HG02884 (cell line): ENCODE data around the gene PRSS16.
"Not testable (repeated sequence)": the region's sequence is repeated elsewhere in the genome, so short reads cannot be mapped to it uniquely, and the experiment has no call there.

Experiments
- ATAC-seq: cut with Tn5 transposase; IDR thresholded peaks from one replicate; pipeline ENCODE4 v1.9.1; 2021; ENCODE audit warnings: mild to moderate bottlenecking, moderate library complexity; ENCODE audit not compliant: unreplicated experiment

PRSS16 gene, protein sequence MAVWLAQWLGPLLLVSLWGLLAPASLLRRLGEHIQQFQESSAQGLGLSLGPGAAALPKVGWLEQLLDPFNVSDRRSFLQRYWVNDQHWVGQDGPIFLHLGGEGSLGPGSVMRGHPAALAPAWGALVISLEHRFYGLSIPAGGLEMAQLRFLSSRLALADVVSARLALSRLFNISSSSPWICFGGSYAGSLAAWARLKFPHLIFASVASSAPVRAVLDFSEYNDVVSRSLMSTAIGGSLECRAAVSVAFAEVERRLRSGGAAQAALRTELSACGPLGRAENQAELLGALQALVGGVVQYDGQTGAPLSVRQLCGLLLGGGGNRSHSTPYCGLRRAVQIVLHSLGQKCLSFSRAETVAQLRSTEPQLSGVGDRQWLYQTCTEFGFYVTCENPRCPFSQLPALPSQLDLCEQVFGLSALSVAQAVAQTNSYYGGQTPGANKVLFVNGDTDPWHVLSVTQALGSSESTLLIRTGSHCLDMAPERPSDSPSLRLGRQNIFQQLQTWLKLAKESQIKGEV

DNA sequence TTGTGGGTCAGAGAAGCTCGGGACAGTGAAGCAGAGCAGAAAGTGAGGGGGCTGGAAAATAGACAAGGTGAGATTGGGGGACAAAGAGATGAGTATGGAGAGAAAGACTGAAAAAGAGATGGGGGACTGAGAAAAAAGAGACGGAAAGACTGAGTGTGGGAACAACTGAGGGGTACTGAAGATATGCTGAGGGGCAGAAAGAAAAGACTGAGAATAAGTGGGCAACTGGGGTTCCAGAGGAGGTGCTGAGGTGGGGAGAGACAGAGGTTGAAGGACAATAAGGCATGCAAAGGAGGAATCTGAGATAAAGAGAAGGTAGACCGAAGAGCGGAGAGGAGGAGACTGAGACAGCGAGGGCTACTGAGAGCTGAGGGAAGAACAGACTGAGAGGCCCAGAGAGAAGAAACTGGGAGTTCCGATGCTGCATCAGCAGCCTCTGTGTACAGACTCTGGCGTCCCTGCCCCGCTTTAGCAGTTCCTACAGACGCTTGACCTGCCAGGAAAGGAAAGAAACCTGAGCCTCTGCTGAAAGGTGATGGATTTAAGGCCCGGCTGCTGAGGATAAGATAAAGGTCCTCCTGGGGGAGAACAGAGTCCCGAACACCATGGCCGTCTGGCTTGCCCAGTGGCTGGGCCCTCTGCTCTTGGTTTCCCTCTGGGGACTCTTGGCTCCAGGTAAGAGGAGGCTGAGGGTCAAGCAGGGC is at the start of gene PRSS16:
PRSS16 (plus strand) TSS at position 569 of the 704 bp plus-strand sequence; CDS start at position 606, 37 bp downstream.
- ATAC-seq, result no peak

DNA sequence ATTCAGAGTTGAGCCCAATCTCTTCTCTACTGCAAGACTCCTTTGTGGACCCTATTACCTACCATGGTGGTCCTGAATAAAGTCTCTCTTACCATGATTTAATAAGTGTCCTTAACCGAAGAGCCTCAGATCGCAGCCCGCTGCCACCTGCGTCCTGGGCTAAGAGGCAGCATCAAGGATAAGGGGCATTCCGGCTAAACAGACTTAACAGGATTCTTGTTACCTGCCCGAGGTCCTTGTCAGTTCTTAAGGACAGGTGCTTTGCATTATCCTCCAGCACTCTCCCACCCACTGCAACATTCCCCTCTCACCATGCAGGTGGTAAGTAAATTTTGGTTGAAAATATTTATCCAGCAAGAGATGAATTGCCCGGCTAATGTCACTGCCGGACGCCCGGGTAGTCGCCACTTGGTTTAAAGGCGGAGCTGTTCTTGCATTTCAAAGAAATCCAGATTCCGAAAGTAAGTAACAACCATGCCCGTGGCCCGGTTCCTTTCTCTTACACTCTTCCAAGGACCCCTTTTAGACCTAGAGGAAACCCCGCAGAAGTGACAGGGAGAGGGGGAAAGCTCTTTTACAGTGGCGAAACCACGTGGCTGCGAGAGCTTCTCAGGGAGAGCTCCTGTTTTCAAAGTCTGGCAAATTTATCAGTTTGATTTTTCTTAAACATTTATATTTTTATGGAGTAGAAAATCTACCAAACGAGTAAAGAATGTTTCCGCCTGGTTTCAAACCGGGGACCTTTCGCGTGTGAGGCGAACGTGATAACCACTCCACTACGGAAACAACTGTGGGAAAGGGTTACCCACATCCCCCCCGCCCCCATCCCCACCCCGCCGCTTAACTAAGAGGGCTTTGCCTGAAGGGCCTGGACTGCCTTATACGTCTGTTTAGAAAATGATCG is 41.9 kb upstream of the PRSS16 start:
- ATAC-seq, result no peak

DNA sequence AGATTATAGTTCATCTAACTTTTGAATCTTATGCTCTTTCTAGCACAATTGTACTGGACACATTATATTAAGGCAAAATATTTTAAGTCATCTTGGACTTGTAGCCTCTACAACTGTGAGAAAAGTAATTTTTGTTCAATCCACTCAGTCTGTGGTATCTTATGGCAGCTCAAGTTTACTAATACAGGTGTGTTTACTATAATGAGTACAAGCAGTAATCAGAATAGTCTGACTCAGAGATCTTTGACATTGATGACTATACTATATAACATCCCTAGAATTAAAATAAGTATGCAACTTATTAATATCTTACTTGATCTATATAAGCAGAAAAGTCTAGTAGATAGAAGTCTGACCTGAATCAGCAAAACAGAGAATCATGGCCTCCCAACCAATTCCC is 40.7 kb upstream of the PRSS16 start:
- ATAC-seq, result no peak

DNA sequence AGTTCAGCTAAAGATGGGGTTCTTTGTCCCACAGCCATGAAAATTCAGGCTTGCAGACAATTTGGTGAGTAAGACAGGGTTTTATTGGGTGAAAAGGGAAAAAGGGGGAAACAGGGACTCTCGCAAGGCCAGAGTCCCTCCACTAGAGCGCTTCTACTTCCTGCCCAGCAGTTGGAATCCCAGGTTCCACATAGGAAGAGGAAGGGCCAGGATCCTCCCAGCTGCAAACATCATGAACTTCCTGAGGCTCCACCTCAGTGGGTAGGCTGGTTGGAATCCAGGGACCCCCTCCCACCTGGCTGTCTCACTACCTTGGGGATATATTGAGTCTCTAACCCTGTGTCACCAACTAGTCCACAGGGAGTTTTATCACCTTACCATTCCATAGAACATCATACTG is 39.5 kb upstream of the PRSS16 start:
- ATAC-seq, result no peak

DNA sequence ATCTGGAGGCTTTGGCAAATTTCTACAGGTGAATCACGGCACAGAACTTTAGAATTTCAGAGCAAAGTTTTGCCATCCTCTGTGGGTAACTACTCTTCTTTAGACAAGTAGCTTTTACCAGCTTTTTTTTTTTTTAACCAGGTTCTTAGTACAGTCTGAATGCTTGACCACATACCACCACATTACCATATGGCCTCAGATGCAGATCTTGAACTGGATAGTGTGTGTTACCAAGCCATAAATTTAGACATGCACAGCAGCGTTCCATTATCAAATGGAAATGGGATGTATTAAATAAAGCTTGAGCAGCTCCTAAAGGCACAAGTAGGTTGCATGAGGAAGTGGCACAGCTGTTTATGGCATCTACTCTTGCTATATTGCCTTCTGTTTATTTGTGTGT is 38.3 kb upstream of the PRSS16 start:
- no peak for ATAC-seq

DNA sequence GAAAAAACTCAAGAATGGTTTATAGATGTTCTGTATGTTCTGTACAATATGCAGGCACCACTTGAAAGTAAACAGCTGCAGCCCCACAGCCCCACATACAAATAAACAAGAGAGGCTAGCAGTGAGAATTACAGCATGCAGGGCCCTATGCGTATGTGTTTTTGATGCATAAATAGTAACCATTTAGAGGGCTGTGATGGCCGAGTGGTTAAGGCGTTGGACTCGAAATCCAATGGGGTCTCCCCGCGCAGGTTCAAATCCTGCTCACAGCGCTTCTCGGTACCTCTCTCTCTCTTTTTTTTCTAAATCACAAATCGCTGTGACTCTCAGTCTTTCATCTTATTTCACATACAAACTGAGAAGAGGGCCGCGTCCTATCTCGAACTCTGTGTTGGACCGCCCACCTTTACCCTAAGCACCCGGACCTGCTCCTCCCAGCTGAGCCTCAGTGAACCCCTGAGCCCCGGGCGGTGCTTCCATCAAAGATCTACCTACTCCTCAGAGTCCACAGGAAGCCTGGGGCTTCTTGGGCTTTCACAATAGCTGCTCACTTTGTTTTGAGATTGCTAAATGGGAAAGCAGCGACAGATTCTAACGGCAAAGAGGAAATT is 37.7 kb upstream of the PRSS16 start:
- no peak for ATAC-seq

DNA sequence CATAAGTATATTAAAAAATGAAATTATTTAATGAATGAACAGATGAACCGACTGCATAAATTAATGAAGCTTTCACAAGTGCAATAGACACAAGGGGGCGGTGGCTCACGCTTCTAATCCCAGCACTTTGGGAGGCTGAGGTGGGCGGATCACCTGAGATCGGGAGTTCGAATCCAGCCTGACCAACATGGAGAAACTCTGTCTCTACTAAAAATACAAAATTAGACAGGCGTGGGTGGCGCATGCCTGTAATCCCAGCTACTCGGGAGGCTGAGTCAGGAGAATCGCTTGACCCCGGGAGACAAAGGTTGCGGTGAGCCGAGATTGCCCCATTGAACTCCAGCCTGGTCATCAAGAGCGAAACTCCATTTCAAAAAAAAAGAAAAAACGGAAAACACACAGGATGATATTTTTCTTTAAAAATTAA is 34.4 kb upstream of the PRSS16 start:
- not testable (repeated sequence) for ATAC-seq

DNA sequence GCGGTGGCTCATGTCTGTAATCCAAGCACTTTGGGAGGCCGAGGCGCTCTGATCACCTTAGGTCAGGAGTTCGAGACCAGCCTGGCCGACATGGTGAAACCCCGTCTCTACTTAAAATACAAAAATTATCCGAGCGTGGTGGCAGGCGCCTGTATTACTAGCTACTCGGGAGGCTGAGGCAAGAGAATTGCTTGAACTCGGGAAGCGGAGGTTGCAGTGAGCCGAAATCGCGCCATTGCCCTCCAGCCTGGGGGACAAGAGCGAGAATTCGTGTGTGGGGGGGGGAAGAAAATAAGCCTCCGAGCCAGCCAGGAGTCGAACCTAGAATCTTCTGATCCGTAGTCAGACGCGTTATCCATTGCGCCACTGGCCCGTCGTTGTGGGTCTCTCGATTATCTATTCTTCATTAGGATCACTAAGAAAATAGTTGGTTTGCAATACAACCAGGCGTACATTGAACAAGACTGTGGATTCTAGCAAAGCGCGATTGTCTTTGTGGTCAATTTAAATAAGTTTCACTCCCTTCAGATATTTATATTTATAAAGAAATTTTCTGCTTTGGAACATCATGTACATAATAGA is 33.9 kb upstream of the PRSS16 start:
- ATAC-seq, result no peak

DNA sequence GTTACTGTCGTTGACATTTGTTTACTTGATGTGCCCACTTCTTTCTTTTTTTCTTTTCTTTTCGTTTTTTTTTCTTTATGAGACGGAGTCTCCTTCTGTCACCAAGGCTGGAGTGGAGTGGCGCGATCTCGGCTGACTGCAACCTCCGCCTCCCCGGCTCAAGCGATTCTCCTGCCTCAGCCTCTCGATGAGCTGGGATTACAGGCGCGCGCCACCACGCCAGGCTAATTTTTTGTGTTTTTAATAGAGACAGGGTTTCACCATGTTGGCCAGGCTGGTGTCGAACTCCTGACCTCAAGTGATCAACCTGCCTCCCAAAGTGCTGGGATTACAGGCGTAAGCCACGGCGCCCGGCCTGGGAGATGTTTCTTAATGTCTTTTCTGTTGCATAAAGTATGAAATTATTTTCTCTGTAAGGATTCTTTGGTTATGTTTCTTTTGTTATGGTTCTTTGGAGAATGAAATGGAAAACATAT is 33.3 kb upstream of the PRSS16 start:
- ATAC-seq, result no peak

DNA sequence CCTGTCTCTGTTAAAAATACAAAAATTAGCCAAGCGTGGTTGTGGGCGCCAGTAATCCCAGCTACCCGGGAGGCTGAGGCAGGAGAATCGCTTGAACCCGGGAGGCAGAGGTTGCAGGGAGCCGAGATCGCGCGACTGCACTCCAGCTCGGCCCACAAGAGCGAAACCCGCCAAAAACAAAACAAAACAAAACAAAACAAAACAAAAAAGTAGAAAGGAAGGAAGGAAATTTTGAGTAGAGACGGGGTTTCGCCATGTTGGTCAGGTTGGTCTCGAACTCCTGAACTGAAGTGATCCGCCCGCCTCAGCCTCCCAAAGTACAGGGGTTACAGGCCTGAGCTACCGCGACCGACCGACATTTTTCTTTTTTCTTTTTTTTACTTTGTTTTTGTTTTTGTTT is 30.6 kb upstream of the PRSS16 start:
- ATAC-seq, result no peak

DNA sequence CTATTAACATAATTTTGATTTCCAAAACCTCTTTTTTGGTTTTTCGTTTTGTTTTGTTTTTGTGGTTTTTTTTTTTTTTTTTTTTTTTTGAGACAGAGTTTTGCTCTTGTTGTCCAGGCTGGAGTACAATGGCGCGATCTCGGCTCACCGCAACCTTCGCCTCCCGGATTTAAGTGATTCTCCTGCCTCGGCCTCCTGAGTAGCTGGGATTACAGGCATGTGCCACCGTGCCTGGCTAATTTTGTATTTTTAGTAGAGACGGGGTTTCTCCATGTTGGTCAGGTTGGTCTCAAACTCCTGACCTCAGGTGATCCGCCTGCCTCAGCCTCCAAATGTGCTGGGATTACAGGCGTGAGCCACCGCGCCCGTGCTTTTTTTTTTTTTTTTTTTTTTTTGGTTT is 24.5 kb upstream of the PRSS16 start:
- not testable (repeated sequence) for ATAC-seq

DNA sequence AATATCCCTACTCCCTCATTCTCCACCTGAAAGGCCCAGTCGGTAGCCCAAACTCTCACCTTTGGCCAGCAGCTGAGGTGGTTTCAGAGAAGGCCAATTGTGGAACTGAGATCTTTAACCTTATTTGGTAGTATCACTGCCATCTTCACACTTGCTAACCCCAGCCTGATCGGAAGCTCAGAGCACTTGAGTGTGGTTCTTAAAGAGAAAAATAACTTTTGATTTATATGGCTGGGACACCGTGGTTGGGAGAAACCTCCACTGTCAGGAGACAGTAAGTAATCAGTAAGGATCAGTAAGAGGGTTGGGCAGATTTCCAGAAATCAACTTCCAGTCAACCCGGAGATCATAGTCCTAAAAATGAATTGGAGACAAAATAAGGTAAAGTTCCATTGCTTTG is 22.8 kb upstream of the PRSS16 start:
- no peak for ATAC-seq

DNA sequence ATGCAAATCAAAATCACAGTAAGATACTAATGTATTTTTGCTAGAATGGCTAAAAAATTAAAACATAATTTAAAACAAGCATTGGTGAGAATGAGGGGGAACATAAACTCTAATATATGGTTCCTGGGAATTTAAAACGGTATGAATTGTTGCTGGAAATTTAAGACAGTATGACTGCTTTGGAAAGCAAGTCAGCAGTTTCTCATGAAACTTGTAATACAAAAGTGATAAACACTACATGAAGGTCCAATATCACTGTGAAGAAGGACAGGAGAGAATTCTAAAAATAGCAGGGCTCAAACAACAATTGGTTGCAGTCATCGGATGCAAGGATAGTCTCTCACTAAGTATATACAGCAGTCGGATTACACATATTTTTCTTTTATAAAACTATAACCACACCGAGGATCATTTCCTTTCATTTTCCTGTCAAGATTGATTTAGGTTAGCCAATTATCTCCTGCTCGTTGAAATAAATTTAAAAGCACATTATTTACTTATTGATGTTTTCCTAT is 18.5 kb upstream of the PRSS16 start:
- ATAC-seq, result no peak

DNA sequence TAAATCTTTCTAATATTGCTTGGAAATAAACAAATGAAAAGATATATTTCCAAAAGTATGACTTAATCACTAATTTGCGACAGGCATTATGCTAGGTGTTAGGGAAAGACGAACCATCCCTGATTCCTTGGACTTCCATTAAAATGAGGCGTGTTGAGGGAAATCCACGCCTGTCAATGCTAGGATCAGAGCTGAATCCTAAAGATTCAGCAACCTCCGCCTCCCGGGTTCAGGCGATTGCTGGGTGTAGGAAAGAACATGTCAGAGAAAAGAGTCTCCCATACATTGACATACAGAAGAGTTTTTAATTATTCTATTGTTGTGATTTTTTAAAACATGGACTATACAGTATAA is 16.8 kb upstream of the PRSS16 start:
- no peak for ATAC-seq

DNA sequence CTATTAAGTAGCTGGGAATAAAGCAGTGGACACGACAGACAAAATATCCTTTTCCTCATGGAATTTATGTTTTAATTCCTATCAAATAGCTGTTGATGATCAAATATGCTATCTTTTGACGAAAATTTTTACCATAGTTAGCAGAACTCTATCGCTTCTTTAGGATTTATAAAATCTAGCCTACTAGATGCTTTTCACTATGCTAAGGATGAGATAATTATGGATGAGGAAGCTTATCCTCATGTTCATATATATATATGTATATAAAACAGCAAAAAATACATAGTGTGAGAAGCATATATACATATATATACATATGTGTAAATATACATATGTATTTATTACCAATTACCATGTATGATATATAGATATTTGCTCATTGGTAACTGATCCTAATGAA is 12.9 kb upstream of the PRSS16 start:
- no peak for ATAC-seq

DNA sequence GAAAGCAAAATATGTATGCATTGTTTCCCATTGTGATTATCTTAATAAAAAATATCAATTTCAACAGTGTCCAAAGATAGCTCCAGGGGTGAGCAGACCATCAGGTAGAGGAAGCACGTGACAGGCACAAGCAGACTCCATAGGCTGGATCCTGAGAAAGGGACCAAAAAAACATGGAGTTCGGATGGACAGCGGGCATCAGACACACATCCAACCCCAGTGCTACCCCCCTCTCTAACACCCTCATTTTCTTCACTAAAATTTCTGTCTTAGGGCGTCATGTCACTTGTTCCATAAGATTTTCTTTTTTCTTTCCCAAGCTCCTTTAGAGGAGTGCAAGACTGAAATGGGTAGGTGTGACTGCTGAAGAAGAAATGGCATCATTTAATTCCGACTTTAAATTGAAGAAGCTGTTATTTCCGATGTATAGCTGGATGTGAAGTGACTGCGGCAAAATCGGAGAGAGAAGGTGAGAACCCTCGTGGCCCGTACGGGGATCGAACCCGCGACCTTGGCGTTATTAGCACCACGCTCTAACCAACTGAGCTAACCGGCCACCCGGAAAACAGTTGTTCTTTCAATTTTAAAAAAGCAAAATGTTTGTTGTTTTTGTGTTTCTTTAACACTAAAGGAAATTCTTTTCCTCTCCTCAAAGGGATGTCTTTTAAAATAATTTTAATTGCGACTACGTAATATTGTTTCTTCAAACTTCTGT is 10.3 kb upstream of the PRSS16 start:
- no peak for ATAC-seq

DNA sequence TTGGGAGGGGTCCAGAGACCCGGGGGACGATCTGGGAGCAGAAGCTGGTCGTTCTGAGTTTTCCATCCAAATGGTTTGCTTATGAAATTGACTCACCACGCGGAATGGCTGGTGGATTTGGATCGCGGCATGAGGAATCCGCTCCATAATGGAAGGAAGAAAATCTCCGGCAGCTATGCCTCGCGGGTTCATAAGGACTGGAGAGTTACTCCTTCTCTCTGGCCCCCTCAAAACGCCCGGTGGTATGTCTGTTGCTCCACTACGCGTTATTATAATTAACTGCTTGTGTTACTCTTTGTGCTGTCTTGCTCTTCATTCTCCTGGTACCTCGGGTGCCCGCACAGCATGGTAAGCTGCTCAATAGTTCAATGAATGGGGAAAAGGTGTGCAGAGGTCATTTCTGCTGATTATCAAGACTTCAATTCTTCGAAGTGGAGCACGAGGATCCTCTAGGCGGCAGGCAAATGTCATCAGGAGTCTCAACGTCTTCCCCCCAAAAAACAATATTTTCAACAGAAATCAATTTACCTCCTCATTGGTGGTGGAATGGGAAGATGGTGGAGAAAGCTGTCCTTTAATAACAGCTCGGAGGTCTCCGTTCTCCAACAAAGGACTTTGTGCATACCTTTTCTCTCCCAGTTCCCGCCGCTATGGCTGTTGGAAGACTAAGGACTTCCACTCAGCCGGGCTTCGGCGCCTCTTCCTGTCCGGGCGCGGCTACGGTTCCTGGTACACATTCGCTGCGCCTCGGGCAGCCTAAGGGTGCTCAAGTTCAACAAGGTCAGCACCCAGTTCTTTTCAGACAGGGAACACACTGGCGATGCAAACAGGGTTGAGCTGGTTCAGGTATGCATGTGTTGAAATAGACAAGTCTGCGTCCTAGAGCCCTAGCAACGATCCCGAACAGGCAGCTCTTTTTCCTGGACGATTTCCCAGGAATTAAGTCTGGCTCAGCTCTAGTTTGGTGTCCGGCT is 9.2 kb upstream of the PRSS16 start:
- ATAC-seq, result no peak

DNA sequence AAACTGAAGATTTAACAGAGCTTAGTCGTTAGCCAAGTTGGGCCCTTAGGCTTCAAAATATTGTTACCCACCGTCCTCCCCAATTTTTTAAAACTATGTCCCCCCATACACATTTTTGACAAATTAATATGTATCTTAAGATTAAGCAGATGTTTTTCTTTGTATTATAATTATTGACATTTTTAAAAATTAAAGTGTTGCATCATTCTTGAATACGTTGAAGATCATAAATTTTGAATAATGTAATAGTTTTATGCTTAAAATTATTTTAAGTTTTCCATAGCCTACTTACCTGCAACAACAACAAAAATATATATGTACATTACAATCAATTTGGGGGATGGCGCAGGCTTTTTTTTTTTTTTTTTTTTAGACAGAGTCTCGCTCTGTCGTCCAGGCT is 8.2 kb upstream of the PRSS16 start:
- no peak for ATAC-seq
